A549 treated with dexamethasone at 1 μM for 4 hours (cell line): ENCODE data around the gene HSD11B1L. TPM values are rescaled to one million over a fixed set of nuclear protein-coding genes. Genes with fewer than 3 reads are reported as not detected.

ENCODE experiments used
- total RNA-seq: library from RNA; stranded (reverse); fragments of 200-300 nt; extraction: Qiagen RNA extraction; gene quantifications from 5 replicates; pipeline ENCODE4 v1.2.3, GENCODE V29; 2022

The HSD11B1L gene, protein sequence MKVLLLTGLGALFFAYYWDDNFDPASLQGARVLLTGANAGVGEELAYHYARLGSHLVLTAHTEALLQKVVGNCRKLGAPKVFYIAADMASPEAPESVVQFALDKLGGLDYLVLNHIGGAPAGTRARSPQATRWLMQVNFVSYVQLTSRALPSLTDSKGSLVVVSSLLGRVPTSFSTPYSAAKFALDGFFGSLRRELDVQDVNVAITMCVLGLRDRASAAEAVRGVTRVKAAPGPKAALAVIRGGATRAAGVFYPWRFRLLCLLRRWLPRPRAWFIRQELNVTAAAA
- total RNA-seq: 2.8 to 4.4 TPM (median 3.4 TPM) in 5 replicates

DNA sequence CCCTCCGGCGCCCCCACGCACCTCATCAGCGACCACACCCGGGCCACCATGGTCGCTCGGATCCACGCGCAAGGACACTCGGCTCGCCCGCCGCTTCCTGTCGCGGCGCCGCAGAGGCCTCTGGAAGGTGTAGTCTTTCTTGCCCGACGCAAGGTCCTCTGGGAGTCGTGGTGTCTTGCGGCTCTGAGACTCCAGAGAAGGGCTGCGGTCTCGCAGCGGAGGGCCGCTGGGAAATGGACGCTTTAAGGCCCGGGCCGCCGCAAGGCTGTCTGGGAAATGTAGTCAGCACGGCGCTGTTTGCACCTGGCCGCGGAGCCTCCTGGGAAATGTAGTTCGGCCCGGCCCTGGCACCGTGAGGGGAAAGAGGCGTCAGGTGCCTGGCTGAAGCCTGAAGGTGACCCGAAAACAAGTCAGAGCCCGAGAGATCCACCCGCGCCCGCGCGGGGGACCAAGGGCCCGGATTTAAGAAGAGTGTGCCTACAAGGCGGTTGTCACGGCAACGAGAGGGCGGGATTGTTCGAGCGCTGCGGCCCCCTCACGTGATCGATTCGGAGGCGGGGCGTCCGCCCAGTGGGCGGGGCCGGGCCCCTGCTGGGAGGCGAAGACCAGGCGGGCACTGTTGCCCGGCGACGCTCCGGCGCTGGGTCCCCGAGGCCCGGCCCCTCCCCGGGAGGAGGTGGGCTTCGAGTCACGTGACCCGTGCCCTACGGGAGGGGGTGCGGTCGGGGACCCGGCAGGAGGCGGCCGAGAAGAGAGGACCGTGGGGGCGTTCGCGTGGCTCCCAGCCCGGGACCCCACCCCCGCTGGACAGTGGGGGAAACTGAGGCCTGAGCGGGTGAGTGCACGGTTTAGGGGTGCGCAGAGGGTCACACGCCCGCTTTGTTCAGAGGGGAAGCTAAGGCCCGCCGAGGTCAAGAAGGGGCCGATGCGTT is at the start of gene HSD11B1L, which contains the start of gene MICOS13:
TSS of gene HSD11B1L (plus strand) at position 591 of the 932 bp plus-strand sequence. CDS start 3,806 bp downstream, outside the sequence.
TSS of gene MICOS13 (minus strand) at position 80 of the 932 bp plus-strand sequence. CDS start at position 50, 30 bp downstream.

DNA sequence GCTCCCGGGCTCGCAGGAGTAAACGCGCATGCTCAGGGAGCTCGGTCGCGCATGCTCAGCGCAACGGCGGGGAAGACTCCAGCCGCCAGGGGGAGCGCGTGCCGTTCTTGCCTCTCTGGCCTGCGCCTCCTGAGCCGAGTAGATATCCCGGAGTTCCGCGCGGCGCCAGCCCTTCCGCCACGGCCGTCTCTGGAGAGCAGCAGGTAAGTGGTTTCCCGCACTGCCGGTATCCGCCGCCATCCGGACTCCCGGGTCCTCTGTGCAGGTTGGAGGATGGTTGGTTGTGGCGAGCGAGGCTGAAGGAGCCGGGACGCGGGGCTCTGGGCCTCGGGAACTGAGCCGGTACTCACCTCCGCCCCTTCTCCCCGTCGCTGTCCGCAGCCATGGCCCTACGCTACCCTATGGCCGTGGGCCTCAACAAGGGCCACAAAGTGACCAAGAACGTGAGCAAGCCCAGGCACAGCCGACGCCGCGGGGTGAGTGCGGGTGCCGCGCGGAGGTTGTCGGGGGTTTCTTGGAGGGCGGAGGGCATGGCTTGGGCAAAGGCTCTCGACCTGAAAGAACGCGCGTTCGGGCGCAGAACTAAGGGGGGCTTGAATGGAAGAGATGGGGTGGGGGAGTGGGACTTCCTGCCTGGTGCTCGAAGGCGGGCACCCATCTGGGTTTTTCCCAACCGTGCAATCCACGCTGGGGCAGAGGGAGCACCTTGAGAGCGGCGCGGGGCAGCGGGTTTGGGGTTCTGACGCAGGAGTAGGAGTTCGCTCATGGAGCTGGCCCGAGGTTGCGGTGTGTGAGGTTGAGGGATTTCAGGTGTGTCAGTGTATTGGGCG is 9.5 kb downstream of the HSD11B1L start, which contains the start of gene RPL36:
TSS of gene RPL36 (plus strand) at position 171 of the 830 bp plus-strand sequence. CDS start at position 384, 213 bp downstream.

DNA sequence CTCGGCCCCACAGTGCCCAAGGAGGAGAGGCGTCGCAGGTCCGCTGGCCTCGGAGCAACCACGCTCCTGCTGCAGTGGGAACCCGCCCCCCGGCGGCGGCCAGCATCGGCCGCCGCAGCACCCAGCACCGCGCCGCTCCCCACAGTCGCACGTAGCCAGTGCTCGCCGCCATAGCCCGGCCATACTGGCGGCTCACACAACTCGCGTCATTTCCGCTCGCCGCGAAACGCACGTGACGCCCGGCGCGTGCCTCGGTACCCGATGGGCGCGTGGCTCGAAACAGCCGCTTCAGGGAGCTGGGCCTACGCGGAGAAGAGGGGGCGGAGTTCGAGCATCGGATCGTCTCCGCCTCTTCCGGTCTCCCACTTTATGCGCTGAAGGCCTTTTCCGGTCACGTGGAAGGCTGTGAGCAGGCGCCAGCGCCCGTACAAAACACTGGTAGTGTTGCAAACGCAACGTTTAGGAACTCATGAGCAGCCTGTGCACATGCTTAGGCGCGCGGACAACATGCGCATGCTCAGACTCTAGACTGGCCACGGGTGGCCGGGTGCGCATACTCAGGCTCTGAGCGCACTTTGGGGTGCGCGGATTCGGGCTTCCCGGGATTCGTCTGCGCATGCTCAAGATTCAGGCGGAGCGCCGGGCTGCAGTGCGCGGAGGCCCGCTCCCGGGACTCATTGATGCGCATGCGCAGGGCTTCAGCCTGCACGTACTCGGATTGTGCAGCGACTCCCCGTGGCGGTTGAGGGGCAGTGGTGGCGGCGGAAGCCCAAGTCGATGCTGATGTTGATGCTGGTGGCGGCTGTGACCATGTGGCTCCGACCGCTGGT is 39.3 kb downstream of the HSD11B1L start, which contains the start of the genes CATSPERD and LONP1:
TSS of gene CATSPERD (plus strand) at position 677 of the 830 bp plus-strand sequence. CDS start at position 778, 101 bp downstream.
TSS of gene LONP1 (minus strand) at position 186 of the 830 bp plus-strand sequence. CDS start at position 172, 14 bp downstream.

Other genes with a start within 250 kb of the HSD11B1L start
- gene ZNRF4, start 225.6 kb upstream of the HSD11B1L start, total RNA-seq: not detected in 5 replicates
- gene TINCR, start 113.1 kb upstream of the HSD11B1L start, total RNA-seq: 1.9 to 3.2 TPM (median 2.2 TPM) in 5 replicates
- gene SAFB2, start 58.3 kb upstream of the HSD11B1L start, total RNA-seq: 23.3 to 45.0 TPM (median 37.3 TPM) in 5 replicates
- gene SAFB, start 57.9 kb upstream of the HSD11B1L start, total RNA-seq: 48.8 to 67.2 TPM (median 62.4 TPM) in 5 replicates
- gene MICOS13, start 511 bp upstream of the HSD11B1L start, total RNA-seq: 49.5 to 70.9 TPM (median 63.4 TPM) in 5 replicates
- 694 to 907 TPM (median 711 TPM) in 5 replicates for gene RPL36, start 9.3 kb downstream of the HSD11B1L start, total RNA-seq
- gene LONP1, start 39.1 kb downstream of the HSD11B1L start, total RNA-seq: 42.7 to 65.3 TPM (median 62.4 TPM) in 5 replicates
- not detected in 5 replicates for gene CATSPERD, start 39.6 kb downstream of the HSD11B1L start, total RNA-seq
- gene PRR22, start 103.7 kb downstream of the HSD11B1L start, total RNA-seq: 1.6 to 2.7 TPM (median 2.1 TPM) in 5 replicates
- gene DUS3L, start 110.1 kb downstream of the HSD11B1L start, total RNA-seq: 22.3 to 34.2 TPM (median 33.0 TPM) in 5 replicates
- gene NRTN, start 124.0 kb downstream of the HSD11B1L start, total RNA-seq: 0.46 to 1.8 TPM (median 1.3 TPM) in 5 replicates
- 0.11 TPM in 1 of 5 replicates, not detected in the others for gene FUT6, start 158.7 kb downstream of the HSD11B1L start, total RNA-seq
- 0.07 to 0.11 TPM in 2 of 5 replicates, not detected in the others for gene FUT3, start 170.4 kb downstream of the HSD11B1L start, total RNA-seq
- not detected in 5 replicates for gene FUT5, start 189.5 kb downstream of the HSD11B1L start, total RNA-seq
- gene NDUFA11, start 222.8 kb downstream of the HSD11B1L start, total RNA-seq: 215 to 274 TPM (median 268 TPM) in 5 replicates
- 0.24 to 0.59 TPM (median 0.51 TPM) in 5 replicates for gene VMAC, start 223.8 kb downstream of the HSD11B1L start, total RNA-seq
- gene CAPS, start 233.2 kb downstream of the HSD11B1L start, total RNA-seq: 0.68 to 1.9 TPM (median 1.7 TPM) in 5 replicates